HG03558 (cell line): ENCODE measurements around the gene THOP1.
A peak's percentile ranks its signal among the peaks of the same experiment; 100 is the strongest.
"Not testable (repeated sequence)": the region's sequence is repeated elsewhere in the genome, so short reads cannot be mapped to it uniquely, and the experiment has no call there.

Experiments used
- ATAC-seq: cut with Tn5 transposase; IDR thresholded peaks from one replicate; pipeline ENCODE4 v1.9.1; 2021; ENCODE audit warnings: moderate number of reproducible peaks; ENCODE audit not compliant: unreplicated experiment; ENCODE audit errors: extremely low read depth

The THOP1 gene

DNA sequence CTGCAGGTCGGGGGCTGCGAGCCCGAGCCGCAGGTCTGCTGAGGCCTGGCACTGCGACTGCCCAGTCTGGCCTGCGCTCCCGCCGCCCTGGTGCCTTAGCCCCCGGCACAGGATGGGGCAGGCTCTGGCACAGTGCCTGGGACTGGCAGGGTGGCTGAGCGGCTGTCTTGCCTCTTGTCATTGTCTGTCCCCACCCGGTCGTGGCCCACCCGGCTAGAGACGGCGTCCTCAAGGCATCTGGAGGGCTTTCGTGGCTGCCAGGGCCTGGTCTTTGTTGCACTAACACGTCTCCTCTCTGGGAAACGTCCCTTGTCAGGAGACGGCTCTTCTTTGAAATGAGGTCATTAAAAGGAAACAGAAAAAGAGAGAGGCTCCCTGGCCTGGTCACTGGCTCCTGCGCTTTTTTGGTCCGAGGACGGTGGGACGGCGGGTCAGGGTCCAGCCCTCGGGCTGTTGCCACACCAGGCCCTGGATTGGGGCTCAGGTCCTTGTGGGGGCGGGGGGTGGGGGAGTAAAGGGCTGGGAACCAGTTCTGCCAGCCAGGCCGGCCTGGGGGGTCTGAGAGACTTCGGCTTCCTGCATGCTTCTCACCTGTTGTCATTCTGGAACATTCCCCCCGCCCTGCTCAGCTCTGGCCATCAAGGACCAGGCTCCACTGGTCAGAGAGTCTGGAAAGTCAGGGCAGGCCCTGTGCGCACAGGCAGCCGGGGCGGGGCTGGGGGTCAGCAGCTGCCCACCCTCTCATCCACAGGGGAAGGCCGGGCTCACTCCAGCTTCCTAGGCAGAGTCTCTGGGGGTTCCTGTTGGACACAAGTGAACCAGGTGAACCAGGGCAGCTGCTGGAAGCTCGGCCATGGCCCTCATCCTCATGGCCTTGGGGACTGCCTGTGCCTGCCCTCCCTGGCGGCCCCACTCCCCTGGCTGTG is 28.2 kb downstream of the THOP1 start:
- ATAC-seq, result no peak

DNA sequence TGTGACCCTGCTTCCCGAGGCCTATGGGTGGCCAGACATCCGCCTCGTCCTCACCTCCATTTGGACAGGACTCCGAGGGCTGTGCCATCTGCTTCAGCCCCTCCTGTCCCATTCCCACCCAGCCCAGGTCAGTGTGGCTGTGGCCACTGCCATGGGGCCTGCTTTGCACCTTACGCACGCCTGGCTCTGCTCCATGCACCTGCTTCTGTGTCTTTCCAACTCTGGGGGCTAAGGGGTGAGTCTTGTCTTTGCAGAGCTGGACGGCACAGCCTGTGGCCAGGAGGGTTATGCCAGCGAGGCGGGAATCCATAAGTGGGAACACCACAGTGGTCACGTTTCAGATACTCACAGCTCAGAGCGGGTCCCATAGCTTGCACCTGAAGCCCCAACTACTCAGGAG is 29.1 kb downstream of the THOP1 start:
- ATAC-seq, result no peak

DNA sequence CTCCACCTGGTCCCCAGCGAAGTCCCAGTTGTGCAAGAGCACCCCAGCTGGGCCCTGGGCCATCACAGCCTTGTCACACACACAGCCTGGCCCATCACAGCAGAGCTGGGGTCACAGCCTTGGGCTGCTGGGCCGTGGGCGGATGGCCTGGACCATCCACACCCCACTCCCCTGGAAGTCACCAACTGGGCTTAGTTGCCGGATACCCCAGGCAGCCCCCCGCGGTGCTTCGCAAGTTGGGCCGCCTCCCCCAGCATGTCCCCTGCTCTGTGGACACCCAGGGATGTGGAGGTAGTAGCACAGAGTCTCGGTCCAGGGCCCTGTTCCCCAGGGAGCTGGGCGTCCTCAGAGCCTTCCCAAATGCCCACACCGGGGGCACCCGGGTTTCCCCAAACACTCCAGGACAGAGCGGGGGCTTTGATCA is 29.9 kb downstream of the THOP1 start:
- ATAC-seq, result no peak

DNA sequence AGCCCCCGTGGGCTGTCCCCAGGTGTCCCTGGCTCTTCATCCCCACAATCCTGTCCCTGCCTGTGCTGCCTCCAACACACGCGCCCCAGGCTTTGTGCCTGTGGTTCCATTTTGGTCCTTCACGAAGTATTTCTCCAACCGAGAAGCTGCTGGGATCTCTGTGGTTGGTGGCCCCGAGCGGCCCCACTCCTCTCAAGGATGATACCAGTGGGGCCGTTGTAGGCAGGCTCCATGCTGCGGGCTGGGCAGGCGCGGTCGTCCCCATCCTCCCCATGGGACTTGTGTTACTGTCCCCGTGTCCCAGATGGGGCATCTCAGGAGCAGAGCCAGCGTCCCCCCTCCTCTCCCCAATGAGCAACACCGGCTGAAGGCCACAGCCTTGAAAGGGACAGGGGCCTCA is 30.6 kb downstream of the THOP1 start:
- no peak for ATAC-seq

DNA sequence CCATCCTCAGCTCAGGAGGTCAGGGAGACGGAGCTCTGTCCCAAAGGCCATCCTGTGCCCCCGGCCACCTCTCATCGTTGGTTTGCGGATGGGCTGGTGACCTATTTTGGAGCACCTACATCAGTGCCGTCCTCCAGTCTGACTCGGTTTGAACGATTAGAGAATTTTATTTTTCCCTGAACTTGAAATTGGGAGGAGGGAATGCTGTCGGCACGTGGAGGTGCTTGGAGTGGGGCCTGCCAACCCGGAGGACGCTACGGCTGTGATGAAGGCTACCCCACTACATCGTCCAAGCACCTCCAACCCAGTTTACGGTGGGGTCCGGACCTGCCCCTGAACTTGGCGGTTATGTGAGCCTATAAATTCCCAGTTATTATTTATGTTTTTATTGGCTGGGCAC is 31.3 kb downstream of the THOP1 start:
- no peak for ATAC-seq

DNA sequence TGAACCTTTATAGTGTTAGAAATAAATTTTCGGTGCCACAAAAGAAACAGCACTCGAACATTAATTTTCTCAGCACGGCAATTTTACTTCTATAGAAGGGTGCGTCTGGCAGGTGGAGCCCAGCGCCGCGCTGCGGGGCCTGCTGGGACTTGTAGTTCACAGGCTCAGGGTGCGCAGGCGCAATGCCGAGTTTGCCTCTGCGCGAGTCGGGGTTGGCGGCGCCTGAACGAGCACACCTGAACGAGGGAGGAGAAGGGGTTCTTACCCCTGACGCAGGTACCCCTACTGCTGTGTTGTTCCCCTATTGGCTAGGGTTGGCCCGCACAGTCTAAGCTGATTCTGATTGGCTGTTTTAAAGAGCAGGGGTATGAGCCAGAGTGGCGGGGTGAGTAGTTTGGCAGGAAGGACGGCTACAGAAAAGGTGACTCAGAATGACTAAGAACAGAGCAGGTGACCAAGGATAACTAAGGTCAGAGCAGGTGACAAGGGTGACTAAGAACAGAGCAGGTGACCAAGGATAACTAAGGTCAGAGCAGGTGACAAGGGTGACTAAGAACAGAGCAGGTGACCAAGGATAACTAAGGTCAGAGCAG is 32.0 kb downstream of the THOP1 start:
- ATAC-seq, result not testable (repeated sequence)

DNA sequence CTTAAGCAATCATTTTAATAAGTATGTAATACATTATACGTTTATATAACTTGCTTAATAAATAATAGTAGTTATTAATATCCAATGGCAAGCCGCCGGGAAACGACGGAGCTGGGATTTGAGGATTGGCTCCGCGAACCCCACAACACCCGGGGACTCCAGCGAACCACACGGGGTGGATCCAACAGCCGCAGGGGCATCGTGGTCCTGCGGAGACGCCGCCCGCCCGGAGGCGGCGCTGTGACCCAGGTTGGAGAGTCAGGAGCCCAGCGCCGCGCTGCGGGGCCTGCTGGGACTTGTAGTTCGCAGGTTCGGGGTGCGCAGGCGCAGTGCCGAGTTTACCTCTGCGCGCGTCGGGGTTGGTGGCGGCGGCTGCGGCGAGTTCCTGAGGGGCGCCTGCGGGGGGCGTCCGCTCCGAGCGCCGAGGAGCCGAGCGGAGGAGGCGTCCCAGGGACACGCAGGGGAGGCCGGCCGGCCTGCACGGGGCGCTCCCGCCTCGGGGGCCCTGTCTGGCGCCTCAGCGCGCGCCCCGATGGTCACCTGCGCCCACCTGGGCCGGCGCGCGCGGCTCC is 34.3 kb downstream of the THOP1 start, which contains the start of gene ZNF554:
Gene ZNF554, plus strand, starts transcription at position 329 of the 572 bp plus-strand sequence. Its CDS starts 204 bp downstream, at position 533.
- peak; percentile 60 for ATAC-seq

DNA sequence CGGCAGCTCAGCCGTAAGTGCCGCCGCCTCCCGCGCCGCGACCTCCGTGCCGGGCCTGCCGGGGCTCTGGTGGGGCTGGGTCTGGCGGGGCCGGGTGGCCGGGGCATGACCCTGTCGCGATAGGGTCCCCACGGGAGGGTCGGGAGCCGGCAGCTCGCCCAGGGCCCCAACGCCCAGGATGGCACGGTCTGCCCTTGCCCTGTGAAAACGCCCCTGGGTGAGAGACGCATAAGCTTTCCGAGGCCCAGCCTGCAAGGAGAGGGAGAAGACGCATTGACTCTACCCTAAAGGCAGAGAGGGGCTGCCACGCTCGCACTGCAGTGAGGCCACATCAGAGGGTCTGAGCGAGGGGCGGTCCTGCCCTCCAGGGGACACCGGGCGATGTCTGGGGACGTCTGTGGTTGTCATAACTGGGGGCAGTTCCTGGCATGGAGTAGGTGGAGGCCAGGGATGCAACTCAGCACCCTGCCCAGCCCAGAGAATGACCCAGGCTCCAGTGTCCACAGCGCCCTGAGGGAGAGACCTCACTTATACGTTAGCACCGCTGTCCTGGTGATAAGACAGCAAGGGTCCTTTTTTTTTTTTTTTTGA is 34.9 kb downstream of the THOP1 start:
- ATAC-seq, result no peak

DNA sequence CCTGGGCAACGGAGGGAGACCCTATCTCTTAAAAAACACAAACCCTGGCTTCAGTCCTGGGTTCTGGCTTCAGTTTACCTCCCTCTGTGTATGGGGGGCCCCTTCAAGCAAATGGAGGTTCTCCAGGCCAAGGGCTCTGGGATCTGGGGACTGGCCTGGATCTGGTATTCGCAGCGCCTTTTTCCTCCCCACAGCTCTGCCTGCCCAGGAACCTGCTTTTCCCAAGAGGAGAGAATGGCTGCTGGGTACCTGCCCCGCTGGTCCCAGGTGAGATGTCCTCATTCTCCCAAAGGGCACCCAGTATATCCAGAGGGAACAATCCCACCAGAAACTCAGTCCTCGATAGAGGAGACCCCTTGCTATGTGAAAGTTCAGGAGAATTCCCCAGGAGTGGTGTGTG is 37.5 kb downstream of the THOP1 start:
- ATAC-seq, result no peak

DNA sequence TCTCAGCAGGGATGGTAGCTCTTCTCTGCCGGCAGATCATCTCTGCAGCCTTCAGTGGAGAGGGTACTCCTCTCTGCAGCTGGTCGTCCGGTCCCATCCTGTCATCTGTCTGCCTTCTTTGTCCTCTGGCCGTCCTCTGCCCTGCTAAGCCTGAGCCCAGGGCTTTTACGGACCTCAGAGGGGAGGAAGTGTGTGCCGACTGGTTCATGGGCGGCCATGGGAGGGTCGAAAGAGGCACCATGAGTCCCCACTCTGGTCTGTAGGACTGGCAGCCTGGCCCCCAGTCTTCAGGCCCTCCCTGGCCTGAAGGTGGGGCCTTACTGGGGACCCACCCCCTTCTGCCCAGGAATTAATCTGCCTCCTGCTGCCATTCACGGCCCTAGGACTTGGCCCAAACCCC is 38.3 kb downstream of the THOP1 start:
- no peak for ATAC-seq

DNA sequence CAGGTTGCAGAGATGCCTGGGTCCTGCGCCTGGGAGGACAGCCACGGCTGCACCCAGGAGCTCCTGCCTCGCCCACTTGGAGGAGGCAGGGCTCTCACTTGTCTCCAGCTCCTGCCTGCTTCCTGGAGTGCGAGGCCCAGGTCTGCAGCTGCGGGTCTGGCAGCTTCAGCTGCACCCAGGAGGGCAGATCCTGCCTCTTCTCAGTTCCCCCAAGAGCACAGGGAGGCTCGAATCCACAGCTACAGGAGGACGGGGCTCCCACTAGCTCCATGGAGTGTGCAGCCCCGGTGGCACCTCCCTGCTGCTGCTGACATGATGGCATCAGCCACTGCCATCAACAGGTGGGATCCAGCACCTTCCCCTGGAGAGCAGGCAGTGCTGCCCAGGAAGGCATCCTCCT is 38.8 kb downstream of the THOP1 start:
- no peak for ATAC-seq

DNA sequence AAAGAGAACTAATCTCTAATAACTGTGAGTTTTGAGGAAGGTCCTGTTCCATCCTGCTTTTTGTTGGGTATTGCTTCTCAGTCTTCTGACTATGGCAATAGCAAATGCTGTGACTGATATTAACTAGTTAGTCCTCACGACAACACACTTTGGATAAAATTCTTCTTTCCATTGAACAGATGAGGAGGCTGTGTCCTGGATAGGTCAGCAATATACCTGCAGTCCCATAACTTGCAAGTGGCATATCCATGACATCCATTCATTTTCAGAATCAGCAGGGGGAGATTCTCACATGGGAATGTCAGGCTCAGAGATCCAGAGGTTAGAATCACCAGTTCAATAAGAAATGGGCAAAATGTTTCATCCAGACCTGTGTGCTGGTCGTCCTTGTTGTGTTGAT is 41.7 kb downstream of the THOP1 start:
- no peak for ATAC-seq

DNA sequence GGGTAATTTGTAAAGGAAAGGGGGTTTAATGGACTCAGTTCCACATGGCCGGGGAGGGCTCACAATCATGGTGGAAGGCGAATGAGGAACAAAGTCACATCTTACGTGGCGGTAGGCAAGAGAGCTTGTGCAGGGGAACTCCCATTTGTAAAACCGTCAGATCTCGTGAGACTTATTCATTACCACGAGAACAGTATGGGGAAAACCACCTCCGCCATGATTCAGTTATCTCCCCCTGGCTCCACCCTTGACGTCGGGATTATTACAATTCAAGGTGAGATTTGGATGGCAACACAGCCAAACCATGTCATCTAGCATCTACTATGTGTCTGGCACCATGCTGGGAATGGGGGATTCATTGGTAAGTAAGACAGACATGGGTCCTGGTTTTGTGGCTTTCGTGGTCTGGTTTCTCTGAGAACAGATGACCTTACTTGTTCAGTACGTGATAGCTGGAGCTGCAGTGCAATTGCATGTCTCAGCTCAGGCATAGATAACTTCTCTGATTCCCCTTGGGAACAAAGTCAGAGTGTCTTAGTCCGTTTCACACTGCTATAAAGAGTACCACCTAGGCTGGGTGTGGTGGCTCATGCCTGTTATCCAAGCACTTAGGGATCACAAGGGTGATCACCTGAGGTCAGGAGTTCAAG is 42.7 kb downstream of the THOP1 start:
- no peak for ATAC-seq

DNA sequence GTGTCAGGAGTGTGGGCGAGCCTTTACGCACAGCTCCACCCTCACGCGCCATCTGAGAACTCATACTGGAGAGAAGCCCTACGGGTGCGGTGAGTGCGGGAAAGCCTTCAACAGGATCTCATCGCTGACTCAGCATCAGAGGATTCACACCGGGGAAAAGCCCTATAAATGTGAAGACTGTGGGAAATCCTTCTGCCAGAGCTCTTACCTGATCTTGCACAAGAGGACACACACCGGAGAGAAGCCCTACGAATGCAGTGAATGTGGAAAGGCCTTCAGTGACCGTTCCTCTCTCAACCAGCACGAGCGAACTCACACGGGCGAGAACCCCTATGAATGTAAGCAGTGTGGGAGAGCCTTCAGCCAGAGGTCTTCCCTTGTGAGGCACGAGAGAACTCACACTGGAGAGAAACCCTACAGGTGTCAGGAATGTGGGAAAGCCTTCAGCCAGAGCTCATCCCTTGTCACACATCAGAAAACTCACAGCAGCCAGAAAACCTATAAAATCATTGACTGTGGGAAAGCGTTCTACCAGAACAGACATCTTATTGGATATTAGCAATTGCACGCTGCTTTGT is 49.1 kb downstream of the THOP1 start:
- ATAC-seq, result no peak

DNA sequence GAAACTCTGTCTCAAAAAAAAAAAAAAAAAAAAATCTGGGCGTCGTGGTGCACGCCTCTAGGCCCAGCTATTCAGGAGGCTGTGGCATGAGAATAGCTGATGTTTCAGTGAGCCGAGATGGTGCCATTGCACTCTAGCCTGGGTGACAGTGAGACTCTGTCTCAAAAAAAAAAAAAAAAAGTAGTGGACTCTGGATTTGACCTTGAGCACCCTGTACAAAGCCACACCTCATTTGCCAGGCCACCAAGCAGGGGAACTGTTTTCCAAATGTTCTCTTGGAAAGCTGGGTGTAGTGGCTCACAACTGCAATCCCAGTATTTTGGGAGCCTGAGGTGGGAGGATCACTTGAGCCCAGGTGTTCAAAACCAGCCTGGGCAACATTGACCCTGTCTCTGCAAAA is 52.1 kb downstream of the THOP1 start:
- no peak for ATAC-seq

DNA sequence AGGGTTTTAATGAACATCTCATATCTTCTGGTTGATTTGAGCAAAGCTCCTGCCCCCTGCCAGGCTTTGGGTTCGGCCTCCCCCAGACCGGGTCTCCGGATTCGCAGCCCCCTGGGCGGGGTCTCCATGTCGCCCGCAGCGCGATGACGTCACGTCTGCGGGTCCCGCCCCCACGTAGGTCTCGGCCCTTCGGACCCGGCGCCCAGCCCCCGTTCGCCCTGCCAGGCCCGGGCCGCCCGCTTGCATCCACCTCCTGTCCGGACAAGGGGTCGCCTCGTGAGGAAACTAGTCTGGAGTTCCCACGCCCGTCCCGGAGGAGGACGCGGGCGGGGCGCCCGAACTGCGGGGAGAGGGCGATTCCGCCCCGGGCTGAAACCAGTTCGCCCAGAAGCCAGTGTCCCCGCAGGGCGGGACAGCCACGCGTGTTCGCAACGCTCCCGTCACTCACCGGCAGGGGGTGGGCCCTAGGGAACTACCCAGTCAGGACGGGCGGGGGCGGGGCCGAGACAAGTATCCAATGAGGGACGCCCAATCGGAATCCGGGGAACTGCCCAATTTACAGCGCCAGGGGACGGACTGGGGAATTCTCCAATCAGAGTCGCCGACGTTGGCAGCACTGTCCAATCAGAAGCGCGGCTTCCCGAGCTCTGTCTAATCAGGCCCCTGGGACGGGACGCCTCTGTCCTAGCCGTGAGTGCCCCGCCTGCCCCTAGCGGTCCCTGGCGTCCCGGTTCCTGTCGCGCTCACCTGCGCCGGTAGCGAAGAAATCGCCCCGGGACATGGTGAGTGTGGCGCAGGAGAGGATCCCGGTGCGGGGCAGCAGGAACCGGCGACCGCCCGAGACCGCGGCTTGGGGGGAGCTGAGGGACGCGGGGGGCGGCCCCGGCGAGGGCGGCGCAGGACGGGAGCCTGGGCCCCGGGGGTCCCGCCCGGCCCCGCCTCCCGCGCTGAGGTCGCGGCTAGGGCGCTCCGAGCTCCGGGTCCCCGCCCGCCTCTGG is 55.8 kb downstream of the THOP1 start, which contains the start of gene ZNF555:
Gene ZNF555, plus strand, starts transcription at position 682 of the 998 bp plus-strand sequence. Its CDS starts 98 bp downstream, at position 780.
- peak; percentile 69 for ATAC-seq

DNA sequence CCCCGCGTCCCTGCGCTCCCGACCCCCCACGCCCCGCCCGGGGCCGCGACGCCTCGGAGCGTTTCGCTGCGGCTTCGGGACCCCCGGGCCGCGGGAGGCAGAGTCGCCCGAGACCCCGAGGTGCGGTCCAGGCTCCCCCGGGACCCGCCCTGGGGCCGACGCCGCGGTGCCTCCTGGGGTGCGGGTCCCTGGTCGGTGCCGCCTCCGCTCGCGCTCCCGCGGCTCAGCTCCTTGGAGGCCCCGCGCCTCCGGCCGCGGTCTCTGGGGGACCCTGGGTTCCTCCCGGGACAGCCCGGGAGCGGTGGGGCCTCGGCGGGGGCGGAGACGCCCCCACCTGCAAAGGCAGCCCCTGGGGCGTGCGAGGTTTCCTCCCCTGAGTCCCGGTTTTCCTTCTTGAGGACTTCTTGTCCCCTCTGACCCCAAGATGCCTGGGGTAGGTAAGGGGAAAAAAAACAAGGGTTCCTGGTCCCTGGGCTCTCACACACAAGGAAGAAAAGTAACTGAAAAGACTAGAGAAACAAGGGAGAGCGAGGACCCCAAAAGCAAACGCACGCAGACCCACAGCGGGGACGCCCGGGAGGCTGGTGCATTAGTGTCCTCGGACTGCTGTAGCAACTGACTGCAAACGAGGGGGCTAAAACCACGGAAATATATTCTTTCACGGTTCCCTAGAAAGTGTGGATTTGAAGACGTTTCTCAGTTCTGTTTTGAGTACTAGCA is 56.7 kb downstream of the THOP1 start:
- no peak for ATAC-seq

DNA sequence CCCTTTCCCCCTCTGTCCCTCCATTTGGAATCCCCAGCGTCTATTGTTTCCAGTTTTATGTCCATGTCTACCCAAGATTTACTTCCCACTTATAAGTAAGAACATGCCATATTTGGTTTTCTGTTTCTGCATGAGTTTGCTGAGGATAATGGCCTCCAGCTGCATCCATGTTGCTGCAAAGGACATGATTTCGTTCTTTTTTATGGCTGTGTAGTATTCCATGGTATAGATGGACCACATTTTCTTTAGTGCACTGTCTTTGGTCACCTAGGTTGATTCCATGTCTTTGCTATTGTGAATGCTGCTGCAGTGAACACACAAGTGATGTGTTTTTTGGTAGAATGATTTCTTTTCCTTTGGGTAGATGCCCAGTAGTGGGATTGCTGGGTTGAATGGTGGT is 59.8 kb downstream of the THOP1 start:
- ATAC-seq, result no peak
